ENCODE data around the gene CFAP97D2. TPM values are rescaled to one million over a fixed set of nuclear protein-coding genes. Genes with fewer than 3 reads are reported as not detected.
"Not testable (repeated sequence)": the region's sequence is repeated elsewhere in the genome, so short reads cannot be mapped to it uniquely, and the experiment has no call there.

CFAP97D2 gene
- total RNA-seq, 1 donor from 2014 or later, result not detected

DNA sequence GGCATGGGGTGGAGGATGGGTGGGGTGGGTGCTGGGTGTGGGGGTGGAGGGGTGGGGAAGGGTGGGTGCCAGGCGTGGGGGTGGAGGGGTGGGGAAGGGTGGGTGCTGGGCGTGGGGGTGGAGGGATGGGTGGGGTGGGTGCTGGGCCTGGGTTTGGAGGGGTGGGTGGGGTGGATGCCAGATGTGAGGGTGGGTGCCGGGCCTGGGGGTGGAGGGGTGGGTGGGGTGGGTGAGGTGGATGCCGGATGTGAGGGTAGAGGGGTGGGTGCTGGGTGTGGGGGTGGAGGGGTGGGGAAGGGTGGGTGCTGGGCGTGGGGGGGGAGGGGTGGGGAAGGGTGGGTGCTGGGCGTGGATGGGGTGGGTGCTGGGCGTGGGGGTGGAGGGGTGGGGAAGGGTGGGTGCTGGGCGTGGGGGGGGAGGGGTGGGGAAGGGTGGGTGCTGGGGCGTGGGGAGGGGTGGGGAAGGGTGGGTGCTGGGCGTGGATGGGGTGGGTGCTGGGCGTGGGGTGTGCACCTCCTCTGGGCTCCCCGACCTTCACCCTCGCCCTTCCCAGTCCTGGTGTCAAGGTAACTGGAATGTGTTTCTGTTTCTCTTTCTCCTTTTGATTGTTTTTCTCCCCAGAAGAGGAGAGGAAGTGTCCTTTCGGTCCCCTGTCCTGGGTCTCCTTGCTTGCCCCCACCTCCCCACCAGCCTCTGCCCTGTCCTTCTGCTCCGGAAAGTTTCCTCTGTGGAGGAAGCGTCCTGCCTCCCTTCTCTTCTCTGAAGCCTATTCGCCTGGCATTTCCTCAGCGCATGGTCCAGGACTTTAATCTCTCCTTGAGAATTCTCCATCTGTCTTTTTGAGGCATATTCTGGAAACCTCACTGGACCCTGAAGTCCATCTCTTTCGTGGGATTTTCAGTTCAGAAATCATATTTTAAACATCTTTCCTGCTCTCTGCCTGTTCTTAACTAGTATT lies 22.9 kb upstream of the CFAP97D2 start:
- no peak for DNase-seq (ENCODE audit: low read depth)

DNA sequence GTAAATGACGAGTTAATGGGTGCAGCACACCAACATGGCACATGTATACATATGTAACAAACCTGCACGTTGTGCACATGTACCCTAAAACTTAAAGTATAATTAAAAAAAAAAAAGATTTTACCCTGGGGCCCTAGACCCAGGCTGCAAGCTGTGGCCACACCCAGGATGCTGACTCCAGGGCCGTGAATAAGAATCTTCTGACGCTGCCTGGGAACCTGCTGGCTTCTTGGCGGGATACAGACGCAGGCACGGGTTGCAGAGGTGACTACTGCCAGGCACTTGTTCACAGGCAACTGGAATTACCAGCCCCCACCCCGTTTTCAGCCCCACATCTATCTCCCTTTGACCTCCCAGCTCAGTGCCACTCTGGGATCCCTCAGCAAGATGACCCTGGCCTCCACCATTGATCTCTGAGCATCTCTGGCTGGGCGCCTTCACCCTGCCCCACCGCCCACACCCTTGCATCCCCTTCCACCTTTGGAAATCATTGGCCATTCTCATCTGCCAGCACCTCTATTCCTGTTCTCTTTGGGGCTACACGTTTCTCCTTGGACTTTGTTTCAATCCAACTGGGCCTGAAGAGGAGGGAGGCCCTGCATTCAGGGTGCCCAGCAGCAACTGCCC lies 21.1 kb upstream of the CFAP97D2 start:
- no peak for DNase-seq (ENCODE audit: low read depth)

DNA sequence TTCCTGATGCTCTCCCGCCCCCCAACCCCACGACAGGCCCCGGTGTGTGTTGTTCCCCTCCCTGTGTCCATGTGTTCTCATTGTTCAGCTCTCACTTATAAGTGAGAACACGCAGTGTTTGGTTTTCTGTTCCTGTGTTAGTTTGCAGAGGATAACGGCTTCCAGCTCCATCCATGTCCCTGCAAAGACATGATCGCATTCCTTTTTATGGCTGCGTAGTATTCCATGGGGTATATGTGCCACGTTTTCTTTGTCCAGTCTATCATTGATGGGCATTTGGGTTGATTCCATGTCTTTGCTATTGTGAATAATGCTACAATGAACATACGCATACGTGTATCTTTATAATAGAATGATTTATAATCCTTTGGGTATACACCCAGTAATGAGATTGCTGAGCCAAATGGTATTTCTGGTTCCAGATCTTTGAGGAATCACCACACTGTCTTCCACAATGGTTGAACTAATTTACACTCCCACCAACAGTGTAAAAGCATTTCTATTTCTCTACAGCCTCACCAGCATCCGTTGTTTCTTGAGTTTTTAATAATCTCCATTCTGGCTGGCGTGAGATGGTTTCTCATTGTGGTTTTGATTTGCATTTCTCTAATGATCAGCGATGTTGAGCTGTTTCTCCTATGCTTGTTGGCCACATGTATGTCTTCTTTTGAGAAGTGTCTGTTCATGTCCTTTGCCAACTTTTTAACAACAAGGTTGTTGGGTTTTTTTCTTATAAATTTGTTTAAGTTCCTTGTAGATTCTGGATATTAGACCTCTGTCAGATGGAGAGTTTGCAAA lies 20.0 kb upstream of the CFAP97D2 start:
- DNase-seq (ENCODE audit: low read depth), result not testable (repeated sequence)

- no peak for DNase-seq (ENCODE audit: low read depth)
These were observed 18.0 kb upstream of the CFAP97D2 start for GRCh38 chr13:114161028-114161556.

- peak; percentile 38 for DNase-seq (ENCODE audit: low read depth)
These were observed 17.2 kb upstream of the CFAP97D2 start for GRCh38 chr13:114161644-114162532.

DNA sequence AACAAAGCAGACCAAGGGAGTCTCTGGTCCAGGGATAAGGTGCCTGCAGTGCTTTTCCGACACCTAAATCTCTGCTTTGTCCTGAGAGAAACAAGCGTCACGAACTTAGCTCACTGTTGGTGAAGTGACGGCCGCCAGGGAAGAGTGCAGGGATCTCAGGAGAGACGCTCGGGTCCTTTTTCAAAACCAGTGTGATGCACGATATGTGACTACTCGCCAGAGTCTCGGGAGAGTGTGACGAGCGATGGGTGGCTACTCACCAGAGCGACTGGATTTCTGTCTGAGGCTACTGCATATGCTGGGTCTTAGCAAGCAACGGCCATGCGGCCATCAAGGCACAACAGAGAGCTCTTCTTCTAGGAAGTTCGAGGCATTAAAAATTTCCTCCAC lies 16.5 kb upstream of the CFAP97D2 start:
- no peak for DNase-seq (ENCODE audit: low read depth)

DNA sequence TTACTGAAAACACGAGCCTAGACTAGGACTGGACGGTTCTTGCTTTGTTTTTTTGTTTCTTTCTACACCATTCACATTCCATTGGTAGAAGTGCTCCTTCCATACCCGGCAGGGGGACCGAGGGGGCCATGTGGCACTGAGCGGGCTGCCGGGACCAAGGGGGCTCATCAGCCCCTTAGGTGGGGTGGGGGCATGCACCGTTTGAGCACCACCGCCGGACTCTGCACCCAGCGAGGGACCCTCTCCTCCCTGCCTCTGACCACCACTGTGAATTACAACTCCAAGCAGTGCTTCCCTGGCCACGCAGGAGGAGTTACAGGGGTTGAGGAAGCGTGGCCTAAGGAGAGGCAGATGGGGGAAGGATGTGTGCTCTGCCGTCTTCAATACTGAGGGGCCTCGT lies 15.0 kb upstream of the CFAP97D2 start:
- no peak for DNase-seq (ENCODE audit: low read depth)

DNA sequence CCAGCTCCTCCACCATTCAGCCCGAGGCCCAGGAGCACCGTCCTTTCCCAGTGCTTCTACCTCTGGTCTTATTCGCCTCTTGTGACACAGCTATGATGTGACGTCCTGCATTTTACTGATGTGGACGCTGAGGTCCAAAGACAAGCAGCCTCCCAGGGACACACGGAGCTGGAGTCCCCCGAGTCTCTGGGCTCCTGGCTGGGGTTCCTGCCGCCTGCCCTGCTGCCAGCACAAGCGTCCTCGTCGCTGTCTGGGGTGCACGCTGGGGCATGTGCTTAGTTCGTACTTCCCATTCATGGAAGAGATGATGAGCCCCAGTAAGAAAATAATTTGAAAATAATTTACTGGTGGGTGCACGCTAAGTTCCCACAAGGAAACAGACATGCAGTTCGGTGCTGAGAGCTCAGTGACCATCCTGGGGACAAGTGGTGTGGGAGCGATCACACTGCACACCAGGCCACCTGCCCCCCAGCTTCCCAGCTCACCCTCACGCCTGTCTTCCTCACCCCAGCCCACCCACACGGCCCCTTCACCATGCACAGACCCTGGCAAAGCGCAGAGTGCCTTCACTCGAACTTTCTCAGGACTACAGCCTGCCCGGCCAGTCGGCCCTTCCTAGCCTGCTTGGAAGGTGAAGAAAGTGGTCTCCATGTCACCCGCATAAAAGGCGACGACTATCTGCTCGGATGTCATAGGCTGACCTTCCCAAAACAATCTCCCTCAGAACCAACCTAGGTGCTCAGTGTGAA lies 14.2 kb upstream of the CFAP97D2 start:
- no peak for DNase-seq (ENCODE audit: low read depth)

- DNase-seq (ENCODE audit: low read depth), result no peak
These were observed 12.5 kb upstream of the CFAP97D2 start for GRCh38 chr13:114166381-114167131.

DNA sequence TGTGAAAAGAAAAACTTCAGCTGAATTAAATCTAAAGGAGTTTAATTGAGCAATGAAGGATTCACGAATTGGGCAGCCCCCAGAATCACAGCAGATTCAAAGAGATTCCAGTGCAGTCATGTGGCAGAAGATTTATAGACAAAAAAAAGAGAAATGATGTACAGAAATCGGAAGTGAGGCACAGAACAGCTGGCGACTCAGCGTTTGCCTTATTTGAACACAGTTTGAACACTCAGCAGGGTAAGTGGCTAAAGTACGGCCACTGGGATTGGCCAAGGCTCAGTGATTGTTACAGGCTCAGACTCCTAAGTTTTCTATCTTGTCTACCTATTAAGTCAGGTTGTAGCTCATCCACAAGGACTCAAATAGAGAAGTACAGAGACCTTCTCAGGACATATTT lies 11.6 kb upstream of the CFAP97D2 start:
- no peak for DNase-seq (ENCODE audit: low read depth)

DNA sequence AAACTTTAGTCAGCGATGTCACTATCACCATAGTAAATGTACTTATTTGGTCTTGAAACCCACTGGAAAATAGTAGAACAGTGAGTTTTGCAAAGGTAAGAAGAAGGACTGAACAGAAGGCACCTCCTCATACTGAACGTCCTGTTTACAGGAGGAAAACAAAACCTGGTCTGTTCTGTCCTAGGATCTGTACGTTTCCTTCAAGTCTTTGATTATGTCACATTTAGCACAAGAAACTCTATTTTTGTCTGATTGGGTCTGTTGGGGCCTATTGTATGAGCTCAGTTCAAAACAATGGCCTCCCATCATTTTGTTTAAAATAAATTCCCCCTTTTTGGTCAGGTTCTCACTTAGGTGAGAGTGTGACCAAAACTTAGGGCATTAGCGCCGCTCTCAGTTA lies 11.2 kb upstream of the CFAP97D2 start:
- no peak for DNase-seq (ENCODE audit: low read depth)

DNA sequence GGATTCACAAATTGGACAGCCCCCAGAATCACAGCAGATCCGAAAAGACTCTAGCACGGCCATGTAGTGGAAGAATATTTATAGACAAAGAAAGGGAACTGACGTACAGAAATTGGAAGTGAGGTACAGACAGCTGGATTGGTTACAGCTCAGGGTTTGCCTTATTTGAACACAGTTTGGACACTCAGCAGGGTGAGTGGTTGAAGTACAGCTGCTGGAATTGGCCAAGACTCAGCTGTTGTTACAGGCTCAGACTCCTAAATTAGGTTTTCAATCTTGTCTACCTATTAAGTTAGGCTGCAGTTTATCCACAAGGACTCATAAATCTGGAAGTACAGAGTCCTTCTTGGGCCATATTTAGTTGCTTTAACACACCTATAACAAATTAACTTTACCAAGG lies 5.8 kb upstream of the CFAP97D2 start:
- no peak for DNase-seq (ENCODE audit: low read depth)

DNA sequence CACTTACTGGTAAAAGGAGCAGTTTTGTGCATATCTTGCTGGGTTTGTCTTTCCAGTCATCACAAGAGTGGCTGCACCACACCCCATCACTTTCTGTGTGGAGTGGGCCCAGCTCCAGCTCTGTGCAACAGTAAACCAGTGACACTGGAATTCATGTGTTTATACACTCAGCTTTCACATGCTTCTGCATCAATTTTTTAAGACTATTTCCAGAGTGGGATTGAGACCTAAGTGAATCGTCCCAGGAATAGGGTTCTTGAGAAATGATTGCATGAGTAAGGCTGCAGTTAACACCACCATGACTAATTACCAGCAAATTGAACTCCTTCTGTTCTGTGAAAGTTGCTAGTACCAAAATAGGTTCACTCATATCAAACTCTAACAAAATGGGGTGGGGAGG lies 5.3 kb upstream of the CFAP97D2 start:
- DNase-seq (ENCODE audit: low read depth), result no peak

- no peak for DNase-seq (ENCODE audit: low read depth)
These were observed 4.5 kb upstream of the CFAP97D2 start for GRCh38 chr13:114174529-114174961.

- DNase-seq (ENCODE audit: low read depth), result not testable (repeated sequence)
These were observed 2.6 kb upstream of the CFAP97D2 start for GRCh38 chr13:114176359-114176902.

DNA sequence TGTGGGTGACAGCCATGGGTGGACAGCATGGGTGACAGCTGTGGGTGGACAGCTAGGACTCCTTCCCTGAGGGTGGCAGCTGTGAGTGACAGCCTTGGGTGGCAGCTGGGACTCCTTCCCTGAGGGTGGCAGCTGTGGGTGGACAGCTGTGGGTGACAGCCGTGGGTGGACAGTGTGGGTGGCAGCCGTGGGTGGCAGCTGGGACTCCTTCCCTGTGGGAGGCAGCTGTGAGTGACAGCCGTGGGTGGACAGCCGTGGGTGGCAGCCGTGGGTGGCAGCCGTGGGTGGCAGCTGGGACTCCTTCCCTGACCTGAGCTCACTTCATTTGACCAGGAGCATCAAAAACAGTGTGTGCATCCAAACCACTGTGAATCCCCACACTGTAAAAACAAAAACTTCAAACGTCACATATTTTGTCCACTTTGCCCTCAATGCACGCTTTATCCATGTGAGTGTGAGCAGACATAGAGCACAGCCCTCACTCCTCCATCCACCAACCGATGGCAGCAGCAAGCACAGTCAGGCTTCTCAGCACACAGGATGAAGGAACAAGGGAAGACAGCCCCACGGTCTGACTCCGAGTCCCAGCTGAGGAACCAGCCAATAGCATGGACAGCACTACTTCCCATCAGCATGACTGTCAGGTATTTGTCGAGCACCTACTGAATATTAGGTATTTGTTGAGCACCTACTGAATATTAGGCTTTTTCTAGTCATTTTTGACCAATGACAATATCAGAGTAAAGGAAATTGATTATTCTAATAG lies 1.6 kb upstream of the CFAP97D2 start:
- peak; percentile 31 for DNase-seq (ENCODE audit: low read depth)

DNA sequence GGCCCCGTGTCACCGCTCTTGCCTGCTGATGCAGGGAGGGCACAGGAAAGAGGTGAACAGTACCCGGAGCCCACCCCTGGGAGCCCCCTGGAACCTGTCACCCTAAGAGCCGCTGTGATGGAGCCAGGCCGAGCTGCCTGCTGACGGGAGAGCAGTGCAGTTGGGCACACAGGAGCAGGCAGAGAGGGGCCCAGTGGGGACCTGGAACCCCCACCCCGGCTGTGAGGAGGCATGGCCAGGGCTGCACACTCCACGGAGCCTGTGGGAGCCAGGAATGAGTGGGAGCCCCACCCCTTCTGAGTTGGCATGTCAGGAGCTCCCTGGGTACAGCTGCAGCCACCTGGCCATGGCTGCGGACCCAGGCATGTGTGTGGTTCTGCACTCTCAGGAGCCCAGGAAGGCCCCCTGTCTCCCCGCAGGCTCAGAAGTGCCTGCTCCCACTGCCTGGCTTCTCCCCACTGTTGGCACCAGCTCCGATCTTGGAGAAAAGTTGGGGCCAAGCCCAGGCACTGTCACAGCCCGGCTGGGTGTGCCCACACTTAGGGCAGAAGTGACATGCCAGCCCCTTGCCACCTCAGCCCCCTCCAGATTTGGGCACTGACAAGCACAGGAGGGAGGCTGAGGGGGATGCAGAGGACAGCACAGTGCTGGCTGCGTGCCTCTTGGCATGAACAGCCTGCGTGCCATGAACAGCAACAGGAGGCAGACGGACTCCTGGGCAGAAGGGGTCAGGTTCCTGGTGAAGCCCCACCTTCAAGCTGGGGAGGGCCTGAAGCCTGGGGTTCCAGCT lies 6.3 kb downstream of the CFAP97D2 start:
- no peak for DNase-seq (ENCODE audit: low read depth)

All from myocyte (in vitro differentiated cells).